ENCODE measurements around the gene CLEC1B. TPM values are rescaled to one million over a fixed set of nuclear protein-coding genes. Genes with fewer than 3 reads are reported as not detected.
"Not testable (repeated sequence)": the region's sequence is repeated elsewhere in the genome, so short reads cannot be mapped to it uniquely, and the experiment has no call there.

Gene CLEC1B
- total and polyA plus RNA-seq, 7 donors = not detected

GRCh38 chr12:9957834-9958233 lies 41.1 kb downstream of the CLEC1B start:
- H3K4me1 ChIP-seq = no peaks in the 10 kb centered on the region
- no peak overlapping the region for H3K27ac ChIP-seq
- H3K27me3 ChIP-seq = no peaks in the 10 kb centered on the region
- no peak overlapping the region for H3K4me3 ChIP-seq
- no peak for DNase-seq
- no peaks in the 10 kb centered on the region for H3K36me3 ChIP-seq
- intact Hi-C loops (cut with DNase I) = no loop called here
- TF ChIP-seq CTCF (IDR thresholded peaks at IDR 0.05) = no peak
- no peak for TF ChIP-seq POLR2A (IDR thresholded peaks at IDR 0.05)
- no peak for TF ChIP-seq EP300 (IDR thresholded peaks at IDR 0.05)
- no peak for TF ChIP-seq POLR2AphosphoS5 (IDR thresholded peaks at IDR 0.05)
- H3K9me3 ChIP-seq = no peaks in the 10 kb centered on the region

- H3K36me3 ChIP-seq; H3K27ac ChIP-seq; H3K4me1 ChIP-seq; DNase-seq; H3K27me3 ChIP-seq; intact Hi-C loops (cut with DNase I); H3K4me3 ChIP-seq; H3K9me3 ChIP-seq: not testable (repeated sequence)
- WGBS, 2 donors = 96% methylated on average over 28 to 29 of the region's 55 CpGs
Observed at GRCh38 chr12:9952954-9953729, 45.8 kb downstream of the CLEC1B start.

GRCh38 chr12:9951026-9951675 lies 47.8 kb downstream of the CLEC1B start:
- whole genome bisulfite sequencing, 2 donors = 63 to 81% methylated on average over 5 of the region's 5 CpGs
- DNase-seq = no peak

GRCh38 chr12:9948606-9949296 lies 50.2 kb downstream of the CLEC1B start:
- TF ChIP-seq EP300 (IDR thresholded peaks at IDR 0.05) (no peak), POLR2A (IDR thresholded peaks at IDR 0.05) (no peak), CTCF (IDR thresholded peaks at IDR 0.05) (no peak), POLR2AphosphoS5 (IDR thresholded peaks at IDR 0.05) (no peak)
- WGBS, 2 donors = 60 to 75% methylated on average over 3 of the region's 3 CpGs
- no peak for DNase-seq
- Histone ChIP-seq H3K27ac (no peak overlapping the region), H3K4me1 (no peaks in the 10 kb centered on the region), H3K4me3 (no peak overlapping the region), H3K36me3 (no peaks in the 10 kb centered on the region), H3K9me3 (no peaks in the 10 kb centered on the region), H3K27me3 (peaks cover 0 to 2% (median 0%) of the 10 kb centered on the region in 3 donors)
- intact Hi-C loops (cut with DNase I) = no loop called here

More at GRCh38 chr12:9951026-9951675, 47.8 kb downstream of the CLEC1B start:
- H3K27me3 ChIP-seq = peaks cover 0 to 2% (median 0%) of the 10 kb centered on the region in 3 donors
- H3K9me3 ChIP-seq = no peaks in the 10 kb centered on the region
- H3K4me3 ChIP-seq = no peak overlapping the region
- no peak overlapping the region for H3K27ac ChIP-seq
- no peaks in the 10 kb centered on the region for H3K36me3 ChIP-seq
- intact Hi-C loops (cut with DNase I) = no loop called here
- no peaks in the 10 kb centered on the region for H3K4me1 ChIP-seq
- TF ChIP-seq POLR2A (IDR thresholded peaks at IDR 0.05) (no peak), POLR2AphosphoS5 (IDR thresholded peaks at IDR 0.05) (no peak), CTCF (IDR thresholded peaks at IDR 0.05) (no peak), EP300 (IDR thresholded peaks at IDR 0.05) (no peak)

- intact Hi-C loops (cut with DNase I) = no loop called here
- no peak for DNase-seq
- TF ChIP-seq POLR2AphosphoS5 (IDR thresholded peaks at IDR 0.05) (no peak), POLR2A (IDR thresholded peaks at IDR 0.05) (no peak), EP300 (IDR thresholded peaks at IDR 0.05) (no peak), CTCF (IDR thresholded peaks at IDR 0.05) (no peak)
- no peaks in the 10 kb centered on the region for H3K36me3 ChIP-seq
- H3K27ac ChIP-seq = no peak overlapping the region
- H3K4me1 ChIP-seq = no peaks in the 10 kb centered on the region
- H3K27me3 ChIP-seq = peaks cover 0 to 2% (median 0%) of the 10 kb centered on the region in 3 donors
- no peak overlapping the region for H3K4me3 ChIP-seq
- WGBS, 2 donors = 69 to 75% methylated on average over 3 of the region's 3 CpGs
- no peaks in the 10 kb centered on the region for H3K9me3 ChIP-seq
Observed at GRCh38 chr12:9947674-9948073, 51.2 kb downstream of the CLEC1B start.
